Measurements from ENCODE around the gene DIDO1. TPM values are rescaled to one million over a fixed set of nuclear protein-coding genes. Genes with fewer than 3 reads are reported as not detected.
"Not testable (repeated sequence)": the region's sequence is repeated elsewhere in the genome, so short reads cannot be mapped to it uniquely, and the experiment has no call there.

Gene DIDO1
- total RNA-seq, 1 donor from 2014 or later: 41.6 TPM

- no peaks in the 10 kb centered on the region for H3K4me1 Mint-ChIP-seq (ENCODE audit: low read depth)
- TF ChIP-seq CTCF (IDR thresholded peaks at IDR 0.05): no peak
- no peak overlapping the region for H3K27ac Mint-ChIP-seq (ENCODE audit: unreplicated experiment)
- peaks cover 10% of the 10 kb centered on the region for H3K27me3 Mint-ChIP-seq (ENCODE audit: low read depth)
- DNase-seq (ENCODE audit: low spot score): no peak
- no peaks in the 10 kb centered on the region for H3K36me3 Mint-ChIP-seq (ENCODE audit: low read depth)
- H3K9me3 Mint-ChIP-seq (ENCODE audit: low read depth): no peaks in the 10 kb centered on the region
- H3K4me3 Mint-ChIP-seq (ENCODE audit: unreplicated experiment): no peak overlapping the region
Observed at GRCh38 chr20:62961310-62961783, 35.0 kb upstream of the DIDO1 start.

- not testable (repeated sequence) for H3K4me3 Mint-ChIP-seq (ENCODE audit: unreplicated experiment); H3K36me3 Mint-ChIP-seq (ENCODE audit: low read depth); H3K27ac Mint-ChIP-seq (ENCODE audit: unreplicated experiment); DNase-seq (ENCODE audit: low spot score); H3K27me3 Mint-ChIP-seq (ENCODE audit: low read depth); H3K9me3 Mint-ChIP-seq (ENCODE audit: low read depth); H3K4me1 Mint-ChIP-seq (ENCODE audit: low read depth)
Observed at GRCh38 chr20:62960446-62961309, 34.4 kb upstream of the DIDO1 start.

- H3K9me3 Mint-ChIP-seq (ENCODE audit: low read depth): no peaks in the 10 kb centered on the region
- no peak overlapping the region for H3K27ac Mint-ChIP-seq (ENCODE audit: unreplicated experiment)
- H3K4me1 Mint-ChIP-seq (ENCODE audit: low read depth): no peaks in the 10 kb centered on the region
- DNase-seq (ENCODE audit: low spot score): no peak
- H3K36me3 Mint-ChIP-seq (ENCODE audit: low read depth): no peaks in the 10 kb centered on the region
- H3K4me3 Mint-ChIP-seq (ENCODE audit: unreplicated experiment): no peak overlapping the region
- TF ChIP-seq CTCF (IDR thresholded peaks at IDR 0.05): no peak
- peaks cover 5% of the 10 kb centered on the region for H3K27me3 Mint-ChIP-seq (ENCODE audit: low read depth)
Observed at GRCh38 chr20:62959998-62960436, 33.7 kb upstream of the DIDO1 start.

- H3K4me1 Mint-ChIP-seq (ENCODE audit: low read depth): no peaks in the 10 kb centered on the region
- H3K4me3 Mint-ChIP-seq (ENCODE audit: unreplicated experiment): no peak overlapping the region
- no peak for DNase-seq (ENCODE audit: low spot score)
- H3K27ac Mint-ChIP-seq (ENCODE audit: unreplicated experiment): no peak overlapping the region
- no peak for TF ChIP-seq CTCF (IDR thresholded peaks at IDR 0.05)
- H3K36me3 Mint-ChIP-seq (ENCODE audit: low read depth): no peaks in the 10 kb centered on the region
- H3K9me3 Mint-ChIP-seq (ENCODE audit: low read depth): no peaks in the 10 kb centered on the region
- H3K27me3 Mint-ChIP-seq (ENCODE audit: low read depth): peaks cover 3% of the 10 kb centered on the region
Observed at GRCh38 chr20:62959101-62959971, 33.0 kb upstream of the DIDO1 start.

GRCh38 chr20:62958388-62959100, 32.2 kb upstream of the DIDO1 start:
- no peak overlapping the region for H3K27ac Mint-ChIP-seq (ENCODE audit: unreplicated experiment)
- no peak for TF ChIP-seq CTCF (IDR thresholded peaks at IDR 0.05)
- no peaks in the 10 kb centered on the region for H3K27me3 Mint-ChIP-seq (ENCODE audit: low read depth)
- no peaks in the 10 kb centered on the region for H3K36me3 Mint-ChIP-seq (ENCODE audit: low read depth)
- no peak for DNase-seq (ENCODE audit: low spot score)
- H3K4me1 Mint-ChIP-seq (ENCODE audit: low read depth): peaks cover 7% of the 10 kb centered on the region
- no peak overlapping the region for H3K4me3 Mint-ChIP-seq (ENCODE audit: unreplicated experiment)
- H3K9me3 Mint-ChIP-seq (ENCODE audit: low read depth): no peaks in the 10 kb centered on the region

Measured in chondrocyte (in vitro differentiated cells).